Small intestine (tissue), 4 donors: ENCODE data around the gene PUDP. TPM values are rescaled to one million over a fixed set of nuclear protein-coding genes. Genes with fewer than 3 reads are reported as not detected.

Source experiments
- polyA plus RNA-seq, 4 donors: library from polyadenylated mRNA; stranded (reverse) in 3 of 4; unstranded in 1 of 4; fragments of 200-250 nt in 3 of 4; fragments of 120-200 nt in 1 of 4; gene quantifications; one replicate each; pipeline versions ENCODE4 v1.2.1 to v1.2.3, GENCODE V29; 2013
- donor health status: healthy with polysubstance abuse.
- donor health status: Bipolar disorder and iron deficiency.
- donor health status: healthy.

Gene PUDP
- polyA plus RNA-seq, 4 donors: 16.3 to 40.4 (median 18.5) TPM

Other genes with a start within 250 kb of the PUDP start
- gene STS, start 441 bp downstream of the PUDP start, polyA plus RNA-seq: 1 to 10 TPM in 3 of 4 donors, under 1 TPM in 1; 0.67 to 4.9 (median 2.4) TPM